ENCODE measurements around the gene RBMS2.

Gene RBMS2

DNA sequence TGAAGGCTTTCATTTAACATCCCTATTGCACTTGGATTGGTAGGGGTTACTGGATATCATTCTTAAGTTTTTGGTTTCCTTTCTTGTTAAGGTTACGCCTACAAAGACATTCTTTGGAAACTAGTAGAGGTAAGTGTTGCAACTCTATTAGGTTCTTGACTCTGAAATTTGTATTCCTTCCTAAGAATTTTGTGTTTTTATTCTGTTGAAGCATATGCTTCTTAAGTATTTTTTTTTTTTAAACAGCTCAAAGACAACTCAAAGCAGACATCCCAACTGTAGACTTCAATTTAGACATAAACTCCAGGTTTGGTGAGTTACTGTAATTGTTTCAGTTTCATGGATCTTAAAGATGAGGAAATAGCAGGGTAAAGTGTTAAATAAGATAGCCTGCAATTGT, 1.1 kb upstream of the RBMS2 start:
- H3K4me3 ChIP-seq (ENCODE audit: low read depth, low read length): no peak overlapping the region
- TF ChIP-seq, protein P1, sequence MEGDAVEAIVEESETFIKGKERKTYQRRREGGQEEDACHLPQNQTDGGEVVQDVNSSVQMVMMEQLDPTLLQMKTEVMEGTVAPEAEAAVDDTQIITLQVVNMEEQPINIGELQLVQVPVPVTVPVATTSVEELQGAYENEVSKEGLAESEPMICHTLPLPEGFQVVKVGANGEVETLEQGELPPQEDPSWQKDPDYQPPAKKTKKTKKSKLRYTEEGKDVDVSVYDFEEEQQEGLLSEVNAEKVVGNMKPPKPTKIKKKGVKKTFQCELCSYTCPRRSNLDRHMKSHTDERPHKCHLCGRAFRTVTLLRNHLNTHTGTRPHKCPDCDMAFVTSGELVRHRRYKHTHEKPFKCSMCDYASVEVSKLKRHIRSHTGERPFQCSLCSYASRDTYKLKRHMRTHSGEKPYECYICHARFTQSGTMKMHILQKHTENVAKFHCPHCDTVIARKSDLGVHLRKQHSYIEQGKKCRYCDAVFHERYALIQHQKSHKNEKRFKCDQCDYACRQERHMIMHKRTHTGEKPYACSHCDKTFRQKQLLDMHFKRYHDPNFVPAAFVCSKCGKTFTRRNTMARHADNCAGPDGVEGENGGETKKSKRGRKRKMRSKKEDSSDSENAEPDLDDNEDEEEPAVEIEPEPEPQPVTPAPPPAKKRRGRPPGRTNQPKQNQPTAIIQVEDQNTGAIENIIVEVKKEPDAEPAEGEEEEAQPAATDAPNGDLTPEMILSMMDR (IDR thresholded peaks at IDR 0.05; ENCODE audit: control insufficient read depth, extremely low read depth, insufficient read depth): no peak
- no peak for DNase-seq (ENCODE audit: low read depth)

DNA sequence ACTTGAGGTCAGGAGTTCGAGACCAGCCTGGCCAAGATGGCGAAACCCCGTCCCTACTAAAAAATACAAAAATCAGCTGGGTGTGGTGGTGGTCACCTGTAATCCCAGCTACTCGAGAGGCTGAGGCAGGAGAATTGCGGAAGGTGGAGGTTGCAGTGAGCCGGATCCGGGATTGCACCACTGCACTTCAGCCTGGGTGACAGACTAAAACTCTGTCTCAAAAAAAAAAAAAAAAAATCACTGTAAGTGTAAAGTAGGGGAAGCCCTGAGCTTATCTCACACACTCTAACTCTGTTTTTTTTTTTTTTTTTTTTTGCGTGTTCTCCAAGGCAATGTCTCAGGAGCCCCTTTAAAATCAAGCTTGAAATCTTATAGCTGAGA, 421 bp upstream of the RBMS2 start:
- TF ChIP-seq, protein P1 (IDR thresholded peaks at IDR 0.05; ENCODE audit: control insufficient read depth, extremely low read depth, insufficient read depth): no peak
- DNase-seq (ENCODE audit: low read depth): no peak
- H3K4me3 ChIP-seq (ENCODE audit: low read depth, low read length): peak overlapping the region; percentile 56

DNA sequence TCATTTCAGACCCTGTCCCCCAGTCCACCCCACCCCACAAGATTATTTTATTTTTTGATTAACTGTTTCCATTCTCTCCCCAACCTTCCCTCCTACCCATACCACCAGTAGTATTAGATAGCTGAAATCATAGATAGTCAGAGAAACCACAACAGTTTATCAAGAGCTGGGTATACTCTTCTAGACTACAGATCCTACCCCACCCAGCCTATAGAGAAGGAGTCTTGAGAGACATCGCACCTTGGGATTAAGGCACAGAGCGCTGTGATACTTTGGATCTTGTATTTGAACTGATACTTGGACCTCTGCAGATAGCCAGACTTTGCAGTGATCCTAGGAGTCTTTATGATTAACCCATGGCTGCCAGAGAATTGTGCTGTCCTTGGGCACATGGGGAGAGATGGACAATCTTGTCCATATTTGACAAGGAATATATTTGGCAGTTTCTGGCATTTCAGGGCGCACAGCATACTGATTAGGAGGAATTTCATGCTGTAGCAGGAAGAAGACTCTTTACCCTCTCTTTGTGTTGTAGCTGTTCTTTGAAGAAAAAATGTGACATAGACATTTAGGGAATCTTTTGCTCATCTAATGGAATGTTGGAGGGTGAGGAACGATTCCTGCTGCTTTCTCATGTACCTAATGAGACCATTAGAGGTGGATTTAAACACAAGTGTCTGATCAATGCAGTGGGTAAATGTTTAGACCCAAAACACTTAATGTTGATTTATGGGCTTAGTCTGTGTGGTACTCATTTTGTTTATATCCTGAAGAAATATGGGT, 982 bp downstream of the RBMS2 start:
- no peak for DNase-seq (ENCODE audit: low read depth)
- H3K4me3 ChIP-seq (ENCODE audit: low read depth, low read length): peak overlapping the region; percentile 56
- TF ChIP-seq, protein P1 (IDR thresholded peaks at IDR 0.05; ENCODE audit: control insufficient read depth, extremely low read depth, insufficient read depth): no peak

DNA sequence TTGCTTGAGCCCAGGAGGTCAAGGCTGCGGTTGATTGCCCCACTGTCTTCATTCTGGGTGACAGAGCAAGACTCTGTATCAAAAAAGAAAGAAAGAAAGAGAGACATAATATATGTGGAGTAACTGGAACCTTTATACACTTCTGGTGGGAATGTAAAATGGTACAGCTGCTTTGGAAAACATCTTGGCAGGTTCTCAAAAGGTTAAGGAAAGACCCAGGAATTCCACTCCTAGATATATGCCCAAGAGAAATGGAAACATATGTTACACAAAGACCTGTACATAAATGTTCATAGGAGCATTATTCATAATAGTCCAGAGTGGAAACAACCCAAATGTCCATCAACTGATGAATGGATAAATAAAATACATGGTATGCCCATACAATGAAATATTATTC, 7.2 kb downstream of the RBMS2 start:
- no peak overlapping the region for H3K4me3 ChIP-seq (ENCODE audit: low read depth, low read length)
- no peak for DNase-seq (ENCODE audit: low read depth)
- TF ChIP-seq, protein P1 (IDR thresholded peaks at IDR 0.05; ENCODE audit: control insufficient read depth, extremely low read depth, insufficient read depth): no peak

DNA sequence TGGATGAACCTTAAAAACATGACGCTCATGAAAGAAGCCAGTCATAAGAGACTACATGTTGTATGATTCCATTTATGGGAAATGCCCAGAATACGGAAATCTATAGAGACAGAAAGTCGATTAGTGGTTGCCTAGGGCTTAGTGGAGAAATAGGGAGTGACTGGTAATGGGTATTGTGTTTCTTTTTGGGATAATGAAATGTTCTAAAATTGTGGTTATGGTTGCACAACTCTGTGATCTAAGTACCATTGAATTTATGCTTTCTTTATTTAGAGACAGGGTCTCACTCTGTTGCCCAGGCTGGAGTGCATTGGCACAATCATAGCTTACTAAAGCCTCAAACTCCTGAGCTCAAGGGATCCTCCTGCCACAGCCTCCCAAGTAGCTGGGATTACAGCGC, 8.0 kb downstream of the RBMS2 start:
- H3K4me3 ChIP-seq (ENCODE audit: low read depth, low read length): no peak overlapping the region
- TF ChIP-seq, protein P1 (IDR thresholded peaks at IDR 0.05; ENCODE audit: control insufficient read depth, extremely low read depth, insufficient read depth): no peak
- no peak for DNase-seq (ENCODE audit: low read depth)

DNA sequence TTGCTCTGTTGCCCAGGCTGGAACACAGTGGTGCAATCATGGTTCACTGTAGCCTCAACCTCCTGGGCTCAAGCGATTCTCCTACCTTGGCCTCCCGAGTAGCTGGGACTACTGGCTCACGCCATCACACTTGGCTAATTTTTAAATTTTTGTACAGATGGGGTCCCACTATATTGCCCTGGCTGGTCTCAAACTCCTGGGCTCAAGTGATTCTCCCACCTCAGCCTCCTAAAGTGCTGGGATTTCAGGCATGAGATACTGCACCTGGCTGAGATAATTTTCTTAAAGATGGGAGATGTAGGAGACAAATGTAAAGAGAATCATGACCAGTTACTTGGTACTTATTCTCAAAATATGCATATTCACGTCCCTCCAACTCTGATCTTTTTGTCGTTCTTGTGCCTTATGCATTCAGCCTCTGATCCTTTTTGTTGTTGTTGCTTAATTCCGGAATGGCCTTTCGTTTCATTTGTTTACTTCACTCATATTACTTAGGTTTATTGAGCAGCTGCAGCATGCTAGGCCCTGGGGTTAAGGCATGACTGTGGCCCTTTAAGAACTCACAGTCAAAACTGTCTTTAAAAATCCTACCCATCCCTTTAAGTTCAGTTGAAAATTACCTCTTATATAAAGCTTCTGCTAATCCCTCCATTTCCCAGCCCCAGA, 8.9 kb downstream of the RBMS2 start:
- DNase-seq (ENCODE audit: low read depth): no peak
- H3K4me3 ChIP-seq (ENCODE audit: low read depth, low read length): no peak overlapping the region
- TF ChIP-seq, protein P1 (IDR thresholded peaks at IDR 0.05; ENCODE audit: control insufficient read depth, extremely low read depth, insufficient read depth): no peak

Data from LNCaP clone FGC (cell line).